Measurements from ENCODE around the gene DDX27.
A peak's percentile ranks its signal among the peaks of the same experiment; 100 is the strongest.

DDX27 gene

DNA sequence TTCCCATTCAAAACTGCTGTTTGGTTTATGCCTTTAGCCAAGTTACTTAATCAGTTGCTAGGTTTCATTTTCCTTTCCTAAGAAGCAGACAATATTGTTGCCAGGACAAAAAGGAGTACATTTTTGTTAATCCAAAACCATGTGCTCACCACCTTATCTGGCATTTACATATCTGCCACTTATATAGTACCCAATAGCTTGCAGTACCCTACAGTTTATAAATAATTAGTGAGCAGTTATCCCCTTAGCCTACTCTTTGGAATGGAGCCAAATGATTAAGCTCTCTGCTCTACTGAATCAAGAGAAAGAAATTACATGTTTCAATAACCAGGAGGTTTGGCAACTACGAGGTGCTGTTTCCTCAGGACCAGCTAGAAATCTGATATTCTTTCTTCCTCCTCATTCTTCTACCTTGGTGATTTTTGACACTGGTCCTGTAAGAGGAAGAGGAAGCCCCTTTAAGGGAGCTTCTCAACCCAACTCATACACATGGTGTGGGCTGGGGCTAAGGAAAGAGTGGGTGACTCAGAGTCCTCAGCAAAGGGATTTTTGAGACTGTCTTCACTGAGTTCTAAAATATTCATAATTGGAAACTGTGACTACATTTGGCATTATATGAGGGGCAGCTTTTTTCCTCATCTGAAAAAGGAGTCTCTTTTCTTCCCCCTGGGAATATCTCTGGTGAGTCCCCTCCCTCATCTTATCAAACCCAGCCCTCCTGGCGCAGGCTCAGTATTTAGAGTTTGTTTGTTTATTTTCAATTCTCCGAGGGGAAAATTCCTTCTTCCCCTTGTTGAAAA lies 57.1 kb downstream of the DDX27 start:
- ATAC-seq: peak; percentile 63
- DNase-seq: peak; percentile 61 to 74
- H3K4me3 Mint-ChIP-seq: peak overlapping the region; percentile 94
- H3K27ac Mint-ChIP-seq: peak overlapping the region; percentile 98 to 100
- peaks cover 11 to 13% of the 10 kb centered on the region in 2 donors for H3K9me3 Mint-ChIP-seq
- peaks cover 67% of the 10 kb centered on the region for H3K4me1 Mint-ChIP-seq
- H3K27me3 Mint-ChIP-seq: no peaks in the 10 kb centered on the region

DNA sequence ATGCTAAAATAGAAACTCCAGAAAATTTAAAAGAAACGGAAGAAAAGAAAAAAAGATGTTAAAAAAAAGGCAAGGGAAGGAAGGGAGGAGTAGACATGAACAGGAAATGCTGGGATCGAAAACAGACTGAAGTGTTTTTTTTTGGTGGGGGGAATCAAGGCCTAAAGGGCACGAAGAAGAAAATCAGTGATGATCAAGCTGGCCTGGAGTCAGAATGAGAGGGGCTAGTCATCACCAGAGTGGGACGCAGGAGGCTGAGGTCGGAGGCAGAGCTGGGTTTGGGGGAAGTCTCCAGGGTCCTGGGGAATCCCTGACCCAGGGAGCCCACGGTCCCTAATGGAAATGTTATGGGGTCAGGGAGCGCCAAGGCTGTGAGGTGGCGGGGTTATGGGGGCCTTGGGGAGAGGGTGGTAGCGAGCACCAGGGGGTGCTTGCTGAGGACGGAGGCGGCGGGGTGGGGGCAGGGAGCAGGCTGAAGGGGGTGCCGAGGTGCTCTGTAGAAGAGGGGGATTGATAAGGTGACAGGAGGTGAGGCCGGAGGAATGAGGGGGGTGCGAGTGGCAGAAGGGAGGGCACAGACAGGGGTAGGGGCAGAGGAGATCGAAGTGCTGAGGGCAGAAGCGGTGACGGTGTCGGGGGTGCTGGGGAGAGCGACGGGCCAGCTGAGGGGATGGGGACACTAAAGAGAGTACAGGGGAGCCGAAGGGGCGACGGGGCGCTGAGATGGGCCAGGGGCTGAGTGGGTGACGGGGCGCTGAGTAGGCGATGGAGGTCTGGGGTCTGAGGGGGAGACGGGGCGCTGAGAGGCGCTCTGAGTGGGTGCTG lies 58.0 kb downstream of the DDX27 start:
- Mint-ChIP-seq H3K27me3 (no peaks in the 10 kb centered on the region), H3K9me3 (peaks cover 14 to 17% of the 10 kb centered on the region in 2 donors), H3K4me1 (peaks cover 67% of the 10 kb centered on the region), H3K27ac (peak overlapping the region; percentile 98 to 100), H3K4me3 (peak overlapping the region; percentile 94)
- peak; percentile 60 to 81 for DNase-seq
- peak; percentile 42 for ATAC-seq

DNA sequence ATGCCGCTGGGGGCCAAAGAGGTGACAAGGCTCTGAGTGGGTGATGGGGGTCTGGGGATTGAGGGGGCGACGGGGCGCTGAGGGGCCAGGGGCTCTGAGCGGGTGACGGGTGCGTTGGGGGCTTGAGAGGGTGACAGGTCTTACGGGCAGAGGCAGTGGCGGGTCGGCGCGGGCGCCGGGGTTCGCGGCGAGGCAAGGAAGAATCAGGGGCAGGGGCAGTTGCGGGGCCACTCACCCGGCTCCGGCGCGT lies 58.5 kb downstream of the DDX27 start:
- ATAC-seq (peak; percentile 0), DNase-seq (no peak)
- no peaks in the 10 kb centered on the region for H3K27me3 Mint-ChIP-seq
- peaks cover 67% of the 10 kb centered on the region for H3K4me1 Mint-ChIP-seq
- peak overlapping the region; percentile 98 to 100 for H3K27ac Mint-ChIP-seq
- H3K4me3 Mint-ChIP-seq: peak overlapping the region; percentile 94
- peaks cover 14 to 17% of the 10 kb centered on the region in 2 donors for H3K9me3 Mint-ChIP-seq

DNA sequence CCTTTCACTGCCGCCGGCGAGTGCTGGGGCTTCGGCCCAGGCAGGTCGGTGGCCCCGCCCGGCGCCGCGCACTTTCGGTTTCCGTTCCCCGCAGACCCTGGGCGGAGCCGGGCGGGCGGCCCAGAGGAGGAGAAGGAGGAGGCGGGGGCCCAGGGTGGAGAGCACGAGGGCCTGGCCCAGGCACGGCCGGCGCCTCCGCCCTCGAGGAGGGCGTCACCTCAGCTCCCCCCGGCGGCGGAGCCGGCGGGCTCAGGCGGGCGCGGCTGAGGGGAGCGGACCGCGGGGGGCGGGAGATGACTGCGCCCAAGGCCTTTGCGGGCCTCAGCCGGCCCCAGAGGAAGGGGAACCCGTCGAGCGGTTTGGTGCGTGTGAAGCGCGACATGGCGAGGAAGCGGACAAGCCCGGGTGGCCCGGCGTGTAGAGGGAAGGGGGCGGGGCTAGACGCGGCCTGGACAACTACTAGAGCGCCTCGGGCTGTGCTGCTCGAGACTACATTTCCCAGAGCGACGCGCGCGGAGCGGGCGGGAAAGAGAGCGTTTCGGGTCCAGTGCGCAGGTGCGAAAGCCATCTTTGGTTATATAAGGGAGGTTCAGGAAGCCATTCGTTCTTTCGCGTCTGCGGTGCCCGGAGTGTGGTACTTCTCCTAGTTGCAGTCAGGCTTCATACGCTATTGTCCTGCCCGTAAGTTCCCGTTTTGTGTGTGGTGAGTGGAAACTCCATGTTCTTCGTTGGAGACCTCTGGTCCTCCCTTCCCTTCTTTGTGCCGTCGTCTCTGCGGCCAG lies 59.0 kb downstream of the DDX27 start, which contains the start of gene ZNFX1:
ZNFX1 (minus strand) TSS at position 22 of the 782 bp plus-strand sequence. CDS start 2,218 bp downstream, outside the sequence.
- DNase-seq (peak; percentile 99), ATAC-seq (peak; percentile 88)
- Mint-ChIP-seq H3K27me3 (no peaks in the 10 kb centered on the region), H3K4me1 (peaks cover 67% of the 10 kb centered on the region), H3K4me3 (peak within 1 kb of the TSS; percentile 94), H3K9me3 (peaks cover 14 to 17% of the 10 kb centered on the region in 2 donors), H3K27ac (peak within 1 kb of the TSS; percentile 98 to 100)

DNA sequence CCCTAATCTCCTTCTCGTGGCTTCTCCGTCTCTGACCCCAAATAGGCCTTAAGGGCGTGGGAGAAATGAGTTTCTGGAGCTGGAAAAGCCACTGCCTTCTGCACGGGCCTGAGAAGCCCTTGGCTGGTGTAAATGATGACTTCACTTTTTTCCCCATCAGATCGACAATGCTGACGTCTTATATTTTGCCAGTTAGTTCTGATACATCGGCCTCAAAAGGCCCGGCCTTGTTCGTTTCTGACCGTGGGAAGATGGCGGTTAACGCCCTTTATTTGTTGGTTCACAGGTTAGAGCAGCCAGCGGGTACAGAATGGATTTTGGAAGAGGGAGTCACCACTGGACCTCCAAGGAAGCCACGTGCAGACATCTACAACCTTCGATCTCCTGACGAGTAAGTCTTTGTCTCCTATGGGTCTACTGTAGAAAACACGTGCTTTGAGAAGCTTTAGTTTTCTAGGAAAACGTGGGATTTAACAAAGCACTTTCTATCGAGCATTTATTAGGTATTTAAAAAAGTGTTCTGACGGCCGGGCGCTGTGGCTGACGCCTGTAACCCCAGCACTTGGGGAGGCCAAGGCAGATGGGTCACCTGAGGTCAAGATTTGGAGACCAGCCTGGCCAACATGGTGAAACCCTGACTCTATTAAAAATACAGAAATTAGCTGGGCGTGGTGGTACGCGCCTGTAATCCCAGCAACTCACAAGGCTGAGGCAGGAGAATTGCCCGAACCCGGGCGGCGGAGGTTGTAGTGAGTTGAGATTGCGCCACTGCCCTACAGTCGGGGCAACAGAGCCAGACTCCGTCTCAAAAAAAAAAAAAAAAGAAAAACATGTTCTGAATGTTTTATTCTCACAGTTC lies 59.8 kb downstream of the DDX27 start:
- ATAC-seq: no peak
- DNase-seq: peak in 1 of 2 donors; percentile 15
- Mint-ChIP-seq H3K9me3 (peaks cover 14 to 17% of the 10 kb centered on the region in 2 donors), H3K27me3 (no peaks in the 10 kb centered on the region), H3K27ac (peak overlapping the region; percentile 95 to 97), H3K4me1 (peaks cover 69% of the 10 kb centered on the region), H3K4me3 (peak overlapping the region; percentile 94)

DNA sequence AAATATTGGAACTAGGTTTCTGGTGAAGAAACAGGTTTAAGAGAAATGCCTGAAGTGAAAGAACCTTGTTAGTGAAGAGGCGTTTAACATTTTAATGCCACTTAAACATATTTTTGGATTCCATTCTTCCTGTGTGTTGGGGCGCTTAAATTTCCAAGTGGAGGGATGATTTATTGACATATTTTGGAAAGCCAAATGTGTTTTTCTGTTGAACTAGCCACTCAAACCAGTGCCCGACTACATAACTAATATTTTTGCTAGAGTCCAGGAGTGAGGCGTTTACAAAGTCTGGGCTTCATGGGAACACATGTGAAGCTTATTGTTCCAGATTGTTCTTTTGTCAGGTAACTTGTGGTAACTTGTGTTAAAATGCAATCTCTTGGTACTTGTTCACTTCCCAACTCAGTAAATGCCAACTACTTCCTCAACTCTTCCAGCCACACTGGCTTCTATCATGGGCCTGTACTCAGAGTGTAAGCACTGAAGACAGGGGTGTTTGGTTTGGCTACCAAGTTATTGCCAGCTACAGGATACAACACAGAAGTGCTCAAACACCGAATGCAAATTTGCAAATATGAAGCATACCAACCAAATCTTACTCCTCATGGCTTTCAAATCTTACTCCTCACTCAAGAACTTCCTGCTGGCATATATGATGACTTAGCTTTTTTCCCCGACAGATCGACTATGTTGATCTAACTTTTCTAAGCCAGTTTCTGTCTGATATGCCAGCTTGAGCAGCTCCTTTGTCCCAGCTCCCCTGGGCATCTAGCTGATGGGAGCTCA lies 60.7 kb downstream of the DDX27 start:
- peak overlapping the region; percentile 95 to 97 for H3K27ac Mint-ChIP-seq
- peaks cover 72% of the 10 kb centered on the region for H3K4me1 Mint-ChIP-seq
- H3K4me3 Mint-ChIP-seq: peak overlapping the region; percentile 94
- DNase-seq (no peak), ATAC-seq (no peak)
- H3K27me3 Mint-ChIP-seq: no peaks in the 10 kb centered on the region
- peaks cover 14 to 17% of the 10 kb centered on the region in 2 donors for H3K9me3 Mint-ChIP-seq

DNA sequence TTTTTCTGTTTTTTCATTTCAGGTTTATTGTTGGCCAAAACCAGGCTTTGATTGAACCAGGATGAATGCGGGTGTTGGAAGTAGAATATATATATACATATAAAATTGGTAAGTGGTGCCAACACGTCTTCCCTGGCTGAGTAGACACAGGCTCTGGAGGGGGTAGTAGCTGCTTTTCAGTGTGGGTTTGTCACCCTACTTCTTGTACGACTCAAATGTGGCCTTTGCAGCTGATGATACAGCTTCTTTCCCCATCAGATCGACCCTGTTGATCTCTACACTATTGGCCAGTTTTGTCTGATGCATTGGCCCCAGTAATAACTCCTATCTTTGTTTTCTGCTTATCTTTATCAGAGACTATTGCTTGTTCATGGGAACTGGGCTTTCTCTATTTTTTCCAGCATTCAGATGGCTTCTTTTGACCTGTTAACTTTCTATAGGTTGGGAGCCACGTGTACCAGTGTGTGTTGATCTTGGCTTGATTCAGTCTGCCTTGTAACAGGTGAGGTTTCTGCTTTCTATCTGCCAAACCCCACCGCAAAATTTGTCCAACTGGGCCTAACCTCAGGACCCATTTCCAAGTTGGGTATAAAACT lies 61.3 kb downstream of the DDX27 start:
- Mint-ChIP-seq H3K4me1 (peaks cover 72% of the 10 kb centered on the region), H3K9me3 (peaks cover 16 to 17% of the 10 kb centered on the region in 2 donors), H3K27me3 (no peaks in the 10 kb centered on the region), H3K27ac (peak overlapping the region; percentile 95 to 97), H3K4me3 (peak overlapping the region; percentile 94)
- DNase-seq (no peak), ATAC-seq (no peak)

DNA sequence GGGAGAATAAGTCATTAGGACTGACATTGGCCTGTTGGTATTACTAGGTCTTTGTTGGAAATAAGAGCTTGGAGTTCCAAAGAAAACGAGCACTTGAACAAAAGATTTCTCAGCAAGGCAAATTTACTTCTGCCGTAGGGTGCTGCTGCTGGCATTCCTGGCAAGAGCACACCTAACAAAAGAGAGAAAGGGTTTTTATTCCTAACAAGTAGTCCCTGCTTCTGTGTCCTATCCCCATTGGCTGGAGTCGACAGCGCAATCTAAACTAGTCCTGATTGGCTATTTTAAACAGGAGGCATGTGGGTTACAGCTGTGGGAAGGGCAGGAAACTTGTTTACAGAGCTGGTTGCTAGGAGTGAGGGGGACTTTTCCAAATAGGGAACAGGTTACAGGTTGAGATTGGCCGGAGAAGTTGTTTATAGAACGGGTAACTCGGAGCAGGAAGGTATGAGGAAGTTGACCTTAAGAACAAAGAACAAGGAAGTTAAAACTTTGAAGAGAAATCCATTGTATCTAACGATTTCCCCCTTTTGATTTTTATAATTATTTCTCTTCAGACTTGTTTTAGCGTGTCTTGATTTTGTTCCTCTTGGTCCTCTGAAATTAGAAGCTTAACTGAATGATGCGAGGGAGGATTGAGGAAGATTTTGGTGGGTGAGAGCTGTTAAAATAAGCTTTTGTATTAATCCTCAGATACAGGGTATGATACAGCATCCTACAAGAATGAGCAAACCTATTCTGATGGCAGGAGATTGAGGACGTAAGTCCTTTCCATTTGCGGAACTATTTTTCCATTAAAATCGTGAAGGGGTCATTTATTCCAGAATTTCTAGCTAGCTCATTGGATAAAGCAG lies 62.1 kb downstream of the DDX27 start:
- Mint-ChIP-seq H3K9me3 (peaks cover 17 to 23% of the 10 kb centered on the region in 2 donors), H3K27ac (peak overlapping the region; percentile 83 to 97), H3K27me3 (no peaks in the 10 kb centered on the region), H3K4me3 (peak overlapping the region; percentile 94), H3K4me1 (peaks cover 72% of the 10 kb centered on the region)
- no peak for ATAC-seq
- DNase-seq: no peak

DNA sequence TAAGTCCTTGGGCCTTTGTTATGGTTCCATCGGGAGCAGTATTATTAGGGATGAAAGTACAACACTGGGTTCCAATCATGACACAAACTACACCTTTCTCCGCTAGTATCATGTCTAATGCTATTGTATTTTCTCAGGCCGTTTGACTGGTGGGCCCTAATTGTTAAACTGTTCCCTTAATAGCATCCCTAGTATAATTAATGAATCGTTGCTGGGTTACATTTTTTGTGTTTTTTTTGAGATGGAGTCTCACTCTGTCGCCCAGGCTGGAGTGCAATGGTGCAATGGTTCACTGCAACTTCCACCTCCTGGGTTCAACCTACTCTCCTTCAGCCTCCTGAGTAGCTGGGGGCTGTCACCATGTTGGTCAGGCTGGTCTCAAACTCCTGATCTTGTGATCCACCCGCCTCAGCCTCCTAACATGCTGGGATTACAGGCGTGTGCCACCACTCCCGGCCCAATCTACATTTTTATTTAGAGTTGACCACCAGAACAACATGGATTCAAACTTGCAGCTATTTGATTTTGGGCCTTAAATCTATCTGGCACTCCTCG lies 62.8 kb downstream of the DDX27 start:
- H3K9me3 Mint-ChIP-seq: peaks cover 18 to 30% of the 10 kb centered on the region in 2 donors

DNA sequence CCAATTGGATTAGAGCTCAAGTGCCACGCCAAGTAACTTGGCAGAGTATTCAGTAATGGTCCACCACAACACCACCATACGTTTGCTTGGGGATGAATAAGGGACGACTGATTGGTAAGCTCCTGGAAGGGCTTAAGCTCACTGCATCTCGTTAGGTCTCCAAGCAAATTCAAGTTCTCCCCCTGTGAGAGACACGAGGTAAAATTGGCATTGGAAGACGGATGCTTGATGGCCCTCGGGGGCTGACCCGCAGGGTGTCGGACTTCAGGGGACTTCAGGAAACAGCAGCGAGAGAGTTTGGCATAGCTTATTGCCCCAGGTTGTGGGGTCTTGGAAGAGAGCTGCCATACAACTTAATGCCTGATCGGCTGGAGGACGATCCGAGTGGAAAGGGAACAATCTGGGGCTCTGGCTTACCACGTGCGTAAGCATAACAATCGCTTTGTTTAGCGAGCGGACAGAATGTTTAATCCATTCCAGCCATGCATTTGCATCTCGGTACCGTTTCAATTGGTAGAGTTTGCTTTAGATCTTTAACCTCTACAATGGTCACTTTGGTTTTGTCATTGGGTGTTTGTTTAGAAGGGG lies 63.5 kb downstream of the DDX27 start:
- H3K4me1 Mint-ChIP-seq: peaks cover 81% of the 10 kb centered on the region
- H3K9me3 Mint-ChIP-seq: peaks cover 23 to 35% of the 10 kb centered on the region in 2 donors
- peak overlapping the region; percentile 73 to 82 for H3K27ac Mint-ChIP-seq
- no peaks in the 10 kb centered on the region for H3K27me3 Mint-ChIP-seq
- no peak for ATAC-seq
- no peak for DNase-seq
- H3K4me3 Mint-ChIP-seq: peak overlapping the region; percentile 94

More for the DNA sequence above, 62.8 kb downstream of the DDX27 start:
- Mint-ChIP-seq H3K4me3 (peak overlapping the region; percentile 94), H3K4me1 (peaks cover 74% of the 10 kb centered on the region), H3K27me3 (no peaks in the 10 kb centered on the region), H3K27ac (peak overlapping the region; percentile 73 to 82)
- DNase-seq (no peak), ATAC-seq (no peak)

DNA sequence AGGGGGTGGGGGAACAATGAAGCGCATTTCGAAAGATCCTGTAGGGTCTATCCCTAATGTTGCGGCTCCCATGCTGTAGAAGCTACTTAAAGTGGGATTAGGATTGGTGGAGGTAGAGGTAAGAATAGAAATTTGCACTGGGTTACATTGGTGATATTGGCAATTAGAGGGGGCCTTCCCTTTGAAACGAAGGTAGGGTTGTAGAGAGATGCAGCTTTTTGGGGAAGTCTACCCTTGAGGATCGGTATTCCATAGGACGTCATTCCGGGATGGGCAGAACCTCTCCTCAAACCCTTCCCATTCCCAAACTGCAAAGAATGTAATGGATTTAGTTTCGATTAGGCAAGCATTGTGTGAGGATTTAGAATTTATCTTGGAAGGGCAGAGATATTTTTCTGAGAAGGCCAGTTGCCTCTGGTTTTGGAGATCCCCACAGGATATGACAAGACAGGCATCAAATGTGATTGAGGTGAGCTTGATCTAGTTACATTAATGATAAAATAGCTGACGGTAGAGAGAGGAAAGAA lies 64.0 kb downstream of the DDX27 start:
- peaks cover 23 to 35% of the 10 kb centered on the region in 2 donors for H3K9me3 Mint-ChIP-seq
- peak; percentile 33 for ATAC-seq

More for the DNA sequence above, 64.0 kb downstream of the DDX27 start:
- no peak for DNase-seq
- Mint-ChIP-seq H3K27me3 (no peaks in the 10 kb centered on the region), H3K27ac (peak overlapping the region; percentile 73 to 82), H3K4me1 (peaks cover 86% of the 10 kb centered on the region), H3K4me3 (peak overlapping the region; percentile 94)
